ENCODE data around the gene CDK5RAP3. TPM values are rescaled to one million over a fixed set of nuclear protein-coding genes. Genes with fewer than 3 reads are reported as not detected.
A peak's percentile ranks its signal among the peaks of the same experiment; 100 is the strongest.

CDK5RAP3 gene
- polyA plus RNA-seq, 1 of the 3 experiments (the other 2 are of a cell fraction), result 208 TPM

- no peak for TF ChIP-seq IRF3 (IDR thresholded peaks at IDR 0.05; ENCODE audit: low read depth, low read length)
- peak; percentile 60 for TF ChIP-seq CHD2 (IDR thresholded peaks at IDR 0.05; ENCODE audit: low read length, partially characterized antibody)
- no peak; the same call in 1 of the 2 replicates for TF ChIP-seq FOSL2 (IDR thresholded peaks at IDR 0.05; ENCODE audit: borderline replicate concordance, low read depth)
- no peak for TF ChIP-seq EZH2phosphoT487 (IDR thresholded peaks at IDR 0.05; ENCODE audit: borderline replicate concordance, low read depth)
- no peak for TF ChIP-seq USF1 (IDR thresholded peaks at IDR 0.05; ENCODE audit: borderline replicate concordance, low read depth)
- TF ChIP-seq SIN3A (IDR thresholded peaks at IDR 0.05; ENCODE audit: borderline replicate concordance, low read depth, low read length), result 0 out of 2 replicates have a peak, but pooled peaks have one; percentile 6
- no peak for TF ChIP-seq TAF1 (IDR thresholded peaks at IDR 0.05; ENCODE audit: borderline replicate concordance, low read depth, low read length)
- TF ChIP-seq ELF1 (IDR thresholded peaks at IDR 0.05), result peak; percentile 69
- TF ChIP-seq RCOR1 (IDR thresholded peaks at IDR 0.05; ENCODE audit: low read length), result 0 out of 2 replicates have a peak, but pooled peaks have one; percentile 22
- TF ChIP-seq RAD21 (IDR thresholded peaks at IDR 0.05; ENCODE audit: low read length), result peak; percentile 91
Observed at GRCh38 chr17:47949197-47949759, 21.6 kb upstream of the CDK5RAP3 start (continued).

- H3K9me2 ChIP-seq, result no peaks in the 10 kb centered on the region
- H3K27me3 ChIP-seq (ENCODE audit: insufficient read depth), result no peaks in the 10 kb centered on the region
- peak overlapping the region; percentile 92 for H2AFZ ChIP-seq (ENCODE audit: low read depth)
- ChIA-PET POLR2A (interaction anchor here (0.5 to 2.1 kb wide), 6 partner anchors 9 to 167 kb away, joined by 3 to 11 read pairs (median 5); partner anchors contain the start of genes CDK5RAP3 and PNPO), CTCF (interaction anchor here (0.6 to 41.6 kb wide), 31 partner anchors 6 to 608 kb away, joined by 3 to 1216 read pairs (median 5); partner anchors contain the start of genes CDK5RAP3, NFE2L1, PNPO and PRR15L)
- H3K36me3 ChIP-seq (replicated peaks in 1 of 2; ENCODE audit: control insufficient read depth in 1 of 2, insufficient read depth in 2 of 2, low read length in 1 of 2), result peaks cover 3 to 29% of the 10 kb centered on the region in 2 experiments
- H3K79me2 ChIP-seq (ENCODE audit: insufficient read depth), result no peaks in the 10 kb centered on the region
- no peaks in the 10 kb centered on the region for H4K20me1 ChIP-seq (ENCODE audit: insufficient read depth)
- peaks cover 4 to 11% of the 10 kb centered on the region in 2 experiments; a peak in 3 of 4 replicates for H3K4me1 ChIP-seq (ENCODE audit: control insufficient read depth in 1 of 2, insufficient read depth in 2 of 2, low read depth in 1 of 2, low read length in 1 of 2)
- H3K9me3 ChIP-seq, result no peaks in the 10 kb centered on the region
- no peak overlapping the region; the same call in 1 of the 2 replicates for H3K9ac ChIP-seq
- TF ChIP-seq RXRA (IDR thresholded peaks at IDR 0.05; ENCODE audit: borderline replicate concordance, low read depth) (no peak), USF2 (IDR thresholded peaks at IDR 0.05; ENCODE audit: borderline replicate concordance, low read depth, low read length) (no peak)
- DNase-seq, result no peak
- peak overlapping the region in 1 of 2 experiments; percentile 75; a peak in 2 of 4 replicates for H3K27ac ChIP-seq (ENCODE audit: low read depth in 2 of 2, low read length in 1 of 2)
- peak overlapping the region in 1 of 2 experiments; percentile 28; a peak in 1 of 4 replicates for H3K4me3 ChIP-seq (ENCODE audit: low read depth in 2 of 2, low read length in 1 of 2)
- 93% methylated on average over 3 of the region's 3 CpGs for WGBS (ENCODE audit: low lambda C conversion rate)
- peaks cover 9% of the 10 kb centered on the region for H3F3A ChIP-seq (replicated peaks; ENCODE audit: insufficient read depth)
- H3K4me2 ChIP-seq, result peak overlapping the region; percentile 74; the same call in 1 of the 2 replicates
Observed at GRCh38 chr17:47949946-47950345, 21.0 kb upstream of the CDK5RAP3 start.

All from SK-N-SH (cell line).